ENCODE results near the gene MBP. TPM values are rescaled to one million over a fixed set of nuclear protein-coding genes. Genes with fewer than 3 reads are reported as not detected.
A peak's percentile ranks its signal among the peaks of the same experiment; 100 is the strongest.

MBP gene
- total RNA-seq, 2 donors from 2014 or later: 15.4 to 15.8 TPM

DNA sequence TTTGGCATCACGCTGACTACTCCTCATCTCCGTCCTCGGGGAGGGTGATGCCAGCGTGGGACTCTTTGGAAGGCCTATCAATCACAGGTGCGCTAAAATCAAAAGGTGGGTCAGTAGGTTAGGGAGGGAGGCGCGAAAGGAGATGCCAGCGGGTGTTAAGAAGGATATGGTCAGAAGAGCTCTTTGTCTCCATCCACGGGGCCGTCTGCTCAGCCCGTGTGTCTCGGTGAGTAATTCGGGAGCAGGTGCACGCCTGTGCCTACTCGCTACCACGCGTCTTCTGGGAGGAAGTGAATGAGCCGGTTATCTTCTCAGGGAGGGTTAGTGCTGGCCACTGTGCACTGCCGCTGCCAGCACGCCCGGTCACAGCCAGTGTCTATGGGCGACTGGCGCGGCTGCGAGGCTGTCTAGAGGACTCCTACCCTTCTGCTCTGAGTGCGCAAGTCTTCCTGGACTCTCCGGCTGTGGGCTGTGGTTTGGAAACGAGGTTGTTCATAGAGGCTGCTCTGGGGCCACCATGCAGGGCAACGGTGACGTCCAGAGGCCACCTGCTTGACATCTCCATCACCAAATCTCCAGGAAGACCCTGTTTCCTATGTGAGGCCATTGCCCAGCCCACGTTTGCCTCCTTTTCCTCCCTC, 153.4 kb downstream of the MBP start:
- no peaks in the 10 kb centered on the region for H3K36me3 ChIP-seq
- TF ChIP-seq, protein P1, sequence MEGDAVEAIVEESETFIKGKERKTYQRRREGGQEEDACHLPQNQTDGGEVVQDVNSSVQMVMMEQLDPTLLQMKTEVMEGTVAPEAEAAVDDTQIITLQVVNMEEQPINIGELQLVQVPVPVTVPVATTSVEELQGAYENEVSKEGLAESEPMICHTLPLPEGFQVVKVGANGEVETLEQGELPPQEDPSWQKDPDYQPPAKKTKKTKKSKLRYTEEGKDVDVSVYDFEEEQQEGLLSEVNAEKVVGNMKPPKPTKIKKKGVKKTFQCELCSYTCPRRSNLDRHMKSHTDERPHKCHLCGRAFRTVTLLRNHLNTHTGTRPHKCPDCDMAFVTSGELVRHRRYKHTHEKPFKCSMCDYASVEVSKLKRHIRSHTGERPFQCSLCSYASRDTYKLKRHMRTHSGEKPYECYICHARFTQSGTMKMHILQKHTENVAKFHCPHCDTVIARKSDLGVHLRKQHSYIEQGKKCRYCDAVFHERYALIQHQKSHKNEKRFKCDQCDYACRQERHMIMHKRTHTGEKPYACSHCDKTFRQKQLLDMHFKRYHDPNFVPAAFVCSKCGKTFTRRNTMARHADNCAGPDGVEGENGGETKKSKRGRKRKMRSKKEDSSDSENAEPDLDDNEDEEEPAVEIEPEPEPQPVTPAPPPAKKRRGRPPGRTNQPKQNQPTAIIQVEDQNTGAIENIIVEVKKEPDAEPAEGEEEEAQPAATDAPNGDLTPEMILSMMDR (IDR thresholded peaks at IDR 0.05): no peak
- H3K27me3 ChIP-seq: no peaks in the 10 kb centered on the region
- H3K9me3 ChIP-seq: no peaks in the 10 kb centered on the region
- H3K4me1 ChIP-seq: peaks cover 0 to 18% of the 10 kb centered on the region in 2 donors
- H3K27ac ChIP-seq: no peak overlapping the region
- no peak overlapping the region for H3K4me3 ChIP-seq
- no peak for DNase-seq (ENCODE audit: low spot score)

DNA sequence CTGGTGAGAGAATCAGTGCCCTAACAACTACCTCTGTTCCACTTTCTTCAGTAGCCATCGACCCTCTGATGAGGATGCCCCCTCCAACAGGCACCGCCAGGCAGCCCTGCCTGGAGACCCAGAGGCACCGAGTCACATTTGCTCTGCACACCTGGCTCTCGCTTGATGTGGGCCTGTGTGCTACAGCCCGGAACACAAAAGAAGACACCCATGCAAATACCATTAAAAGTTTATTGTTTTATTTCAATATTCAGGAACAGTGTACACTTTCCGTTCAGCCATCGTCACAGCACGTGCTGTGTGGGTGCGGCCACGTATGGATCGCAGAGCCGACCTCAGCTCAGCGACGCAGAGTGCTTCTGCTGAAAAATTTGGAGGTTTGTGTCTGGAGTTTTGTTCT, 154.0 kb downstream of the MBP start:
- H3K27ac ChIP-seq: no peak overlapping the region
- H3K36me3 ChIP-seq: no peaks in the 10 kb centered on the region
- H3K4me1 ChIP-seq: peaks cover 0 to 18% of the 10 kb centered on the region in 2 donors
- no peak overlapping the region for H3K4me3 ChIP-seq
- no peaks in the 10 kb centered on the region for H3K27me3 ChIP-seq
- TF ChIP-seq, protein P1 (IDR thresholded peaks at IDR 0.05): no peak
- H3K9me3 ChIP-seq: no peaks in the 10 kb centered on the region
- no peak for DNase-seq (ENCODE audit: low spot score)

DNA sequence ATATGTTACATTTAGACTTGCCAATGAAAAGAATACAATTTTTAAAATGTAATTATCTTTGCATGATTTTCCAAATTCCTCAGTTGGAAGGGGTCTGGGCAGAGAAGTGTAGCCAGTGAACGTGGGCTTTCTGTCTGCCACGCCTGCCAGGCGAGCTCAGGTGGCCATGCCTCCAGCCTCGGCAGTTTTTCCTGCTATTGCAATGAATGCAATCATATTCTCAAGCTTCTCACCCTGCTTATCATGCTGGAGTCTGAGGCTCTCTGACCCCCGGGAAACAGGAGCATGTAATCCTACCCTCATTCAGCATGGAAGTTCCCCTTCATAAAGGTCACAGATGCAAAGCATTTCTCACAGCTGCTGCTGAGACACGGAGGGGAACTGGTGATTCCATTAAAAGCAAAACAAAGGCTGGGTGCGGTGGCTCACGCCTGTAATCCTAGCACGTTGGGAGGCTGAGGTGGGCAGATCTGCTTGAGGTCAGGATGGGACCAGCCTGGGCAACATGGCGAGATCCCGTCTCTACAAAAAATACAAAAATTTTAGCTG, 154.8 kb downstream of the MBP start:
- DNase-seq (ENCODE audit: low spot score): no peak
- Histone ChIP-seq H3K4me1 (peaks cover 0 to 12% of the 10 kb centered on the region in 2 donors), H3K27me3 (no peaks in the 10 kb centered on the region), H3K36me3 (no peaks in the 10 kb centered on the region), H3K4me3 (peak overlapping the region in 1 of 2 donors; percentile 24), H3K9me3 (no peaks in the 10 kb centered on the region), H3K27ac (no peak overlapping the region)
- TF ChIP-seq, protein P1 (IDR thresholded peaks at IDR 0.05): no peak

DNA sequence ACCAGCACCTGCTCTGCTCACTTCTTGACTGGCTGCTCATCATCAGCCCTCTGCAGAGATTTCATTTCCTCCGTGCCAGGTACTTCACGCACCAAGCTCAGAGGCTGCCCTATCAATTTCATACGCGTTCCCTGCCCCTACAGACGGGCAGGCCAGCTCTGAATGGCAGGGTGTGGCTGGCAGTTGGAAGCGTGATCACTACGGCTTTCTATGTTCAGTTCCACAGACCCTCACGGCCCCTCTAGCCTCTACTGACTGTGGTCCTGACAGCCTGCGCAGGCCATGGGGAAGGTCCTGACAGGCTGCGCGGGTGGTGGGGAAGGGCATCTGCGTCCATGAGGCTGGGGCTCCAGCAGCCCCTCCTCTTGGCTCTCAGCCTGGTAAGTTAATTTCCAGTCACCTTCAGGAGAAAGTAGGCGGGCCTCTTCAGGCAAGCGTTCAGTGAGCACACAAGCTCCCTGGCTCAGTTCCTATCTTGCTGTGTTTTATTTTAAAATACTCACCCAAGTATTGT, 155.4 kb downstream of the MBP start:
- Histone ChIP-seq H3K27ac (no peak overlapping the region), H3K36me3 (no peaks in the 10 kb centered on the region), H3K4me3 (peak overlapping the region in 1 of 2 donors; percentile 24), H3K4me1 (peaks cover 0 to 12% of the 10 kb centered on the region in 2 donors), H3K9me3 (no peaks in the 10 kb centered on the region), H3K27me3 (no peaks in the 10 kb centered on the region)
- TF ChIP-seq, protein P1 (IDR thresholded peaks at IDR 0.05): no peak
- DNase-seq (ENCODE audit: low spot score): peak; percentile 55

GRCh38 chr18:76975577-76976110, 156.9 kb downstream of the MBP start:
- TF ChIP-seq, protein P1 (IDR thresholded peaks at IDR 0.05): no peak
- DNase-seq (ENCODE audit: low spot score): peak; percentile 16
- Histone ChIP-seq H3K9me3 (no peaks in the 10 kb centered on the region), H3K27ac (no peak overlapping the region), H3K4me3 (no peak overlapping the region), H3K27me3 (no peaks in the 10 kb centered on the region), H3K4me1 (peaks cover 0 to 12% of the 10 kb centered on the region in 2 donors), H3K36me3 (no peaks in the 10 kb centered on the region)

Measured in right atrium auricular region (tissue), 2 donors.